ENCODE measurements around the gene CCP110. TPM values are rescaled to one million over a fixed set of nuclear protein-coding genes. Genes with fewer than 3 reads are reported as not detected.

CCP110 gene
- total RNA-seq, 1 donor from 2014 or later: 14.7 TPM

DNA sequence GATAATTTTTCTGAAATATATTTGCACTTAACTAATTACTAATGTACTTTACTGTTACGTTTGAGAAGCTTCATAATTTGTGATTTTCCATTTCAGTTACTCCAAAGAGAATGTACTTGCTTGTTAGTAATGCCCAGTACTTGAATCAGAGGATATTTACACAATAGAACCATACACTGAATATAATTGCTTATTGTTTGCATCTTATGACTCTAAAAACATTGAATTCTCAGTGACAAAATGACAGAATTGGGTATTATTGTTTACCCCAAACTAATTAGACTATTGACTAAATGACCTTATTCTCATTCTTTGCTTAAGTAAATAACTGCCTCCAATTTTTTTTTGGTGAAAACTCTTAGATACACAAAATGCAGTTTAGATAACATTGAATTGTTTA, 8.9 kb downstream of the CCP110 start:
- H3K27ac ChIP-seq (ENCODE audit: low read depth, low read length): no peak overlapping the region
- H3K4me1 Mint-ChIP-seq (ENCODE audit: low read depth, unreplicated experiment): peaks cover 3% of the 10 kb centered on the region
- no peaks in the 10 kb centered on the region for H3K4me1 ChIP-seq (ENCODE audit: insufficient read depth, low read length)
- TF ChIP-seq CTCF (IDR thresholded peaks at IDR 0.05; ENCODE audit: insufficient read depth, low read depth, low read length) (no peak), EZH2 (IDR thresholded peaks at IDR 0.05; ENCODE audit: insufficient read depth, low read length) (no peak)
- H4K20me1 ChIP-seq (ENCODE audit: insufficient read depth, low read length): no peaks in the 10 kb centered on the region
- no peaks in the 10 kb centered on the region for H3K9me3 Mint-ChIP-seq (ENCODE audit: unreplicated experiment)
- no peaks in the 10 kb centered on the region for H3K27me3 Mint-ChIP-seq (ENCODE audit: low read depth, unreplicated experiment)
- H3K79me2 ChIP-seq (ENCODE audit: insufficient read depth, low read length): no peaks in the 10 kb centered on the region
- no peaks in the 10 kb centered on the region for H3K9me3 ChIP-seq (ENCODE audit: insufficient read depth, low read depth, low read length)
- H3K36me3 Mint-ChIP-seq (ENCODE audit: low read depth, unreplicated experiment): peaks cover 9% of the 10 kb centered on the region
- H2AFZ ChIP-seq (ENCODE audit: low read depth, low read length): no peak overlapping the region
- FAIRE-seq (no peak), DNase-seq (ENCODE audit: low read depth) (no peak)
- no peak overlapping the region for H3K27ac Mint-ChIP-seq (ENCODE audit: unreplicated experiment)
- no peak overlapping the region for H3K9ac ChIP-seq (ENCODE audit: low read length)
- H3K36me3 ChIP-seq (ENCODE audit: insufficient read depth, low read length): no peaks in the 10 kb centered on the region
- no peak overlapping the region for H3K4me3 Mint-ChIP-seq (ENCODE audit: unreplicated experiment)
- H3K4me2 ChIP-seq (ENCODE audit: low read length): no peak overlapping the region
- no peak overlapping the region for H3K4me3 ChIP-seq (ENCODE audit: insufficient read depth, low read depth, low read length)
- no peaks in the 10 kb centered on the region for H3K27me3 ChIP-seq (ENCODE audit: insufficient read depth, low read length)

DNA sequence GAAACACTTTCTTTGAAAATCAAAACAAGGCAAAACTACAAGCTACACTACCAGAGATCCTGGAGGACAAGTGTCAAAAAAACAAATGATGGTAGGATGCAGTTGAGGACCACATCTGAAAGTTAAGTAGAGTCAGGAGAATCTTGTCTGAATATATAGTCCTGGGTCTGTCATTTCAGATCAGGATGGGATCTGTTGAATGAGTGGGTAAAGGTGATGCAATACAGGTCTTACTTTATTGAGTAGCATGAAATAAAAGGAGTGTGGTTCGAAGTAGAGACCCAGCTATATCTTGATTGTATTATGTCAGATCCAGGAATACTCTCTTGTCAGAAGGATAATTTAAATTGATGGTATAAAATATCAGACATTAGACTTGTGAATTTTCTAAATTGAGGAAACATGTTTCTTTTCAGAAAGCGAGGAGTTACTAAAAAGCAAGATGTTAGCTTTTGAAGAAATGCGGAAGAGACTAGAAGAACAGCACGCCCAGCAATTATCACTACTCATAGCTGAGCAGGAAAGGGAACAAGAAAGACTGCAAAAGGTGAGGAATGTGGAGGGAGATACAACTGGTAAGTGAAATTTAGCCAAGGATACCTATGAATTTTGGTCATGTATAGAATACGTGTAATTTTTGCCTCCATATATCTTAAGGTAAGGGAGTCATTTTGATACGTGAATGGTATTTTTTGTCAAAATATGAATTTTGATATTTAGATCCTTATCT, 16.7 kb downstream of the CCP110 start:
- H3K36me3 ChIP-seq (ENCODE audit: insufficient read depth, low read length): peaks cover 6% of the 10 kb centered on the region
- peaks cover 22% of the 10 kb centered on the region for H3K36me3 Mint-ChIP-seq (ENCODE audit: low read depth, unreplicated experiment)

More for the DNA sequence above, 16.7 kb downstream of the CCP110 start:
- no peak overlapping the region for H3K4me2 ChIP-seq (ENCODE audit: low read length)
- H3K27me3 ChIP-seq (ENCODE audit: insufficient read depth, low read length): no peaks in the 10 kb centered on the region
- H3K79me2 ChIP-seq (ENCODE audit: insufficient read depth, low read length): no peaks in the 10 kb centered on the region
- H3K27me3 Mint-ChIP-seq (ENCODE audit: low read depth, unreplicated experiment): no peaks in the 10 kb centered on the region
- FAIRE-seq (no peak), DNase-seq (ENCODE audit: low read depth) (no peak)
- H3K4me3 Mint-ChIP-seq (ENCODE audit: unreplicated experiment): no peak overlapping the region
- no peak overlapping the region for H3K27ac Mint-ChIP-seq (ENCODE audit: unreplicated experiment)
- no peak overlapping the region for H3K4me3 ChIP-seq (ENCODE audit: insufficient read depth, low read depth, low read length)
- no peaks in the 10 kb centered on the region for H3K9me3 ChIP-seq (ENCODE audit: insufficient read depth, low read depth, low read length)
- no peak overlapping the region for H3K27ac ChIP-seq (ENCODE audit: low read depth, low read length)
- H3K9me3 Mint-ChIP-seq (ENCODE audit: unreplicated experiment): peaks cover 2% of the 10 kb centered on the region
- no peak overlapping the region for H2AFZ ChIP-seq (ENCODE audit: low read depth, low read length)
- H3K4me1 ChIP-seq (ENCODE audit: insufficient read depth, low read length): no peaks in the 10 kb centered on the region
- no peak for TF ChIP-seq EZH2 (IDR thresholded peaks at IDR 0.05; ENCODE audit: insufficient read depth, low read length)
- no peak for TF ChIP-seq CTCF (IDR thresholded peaks at IDR 0.05; ENCODE audit: insufficient read depth, low read depth, low read length)
- no peak overlapping the region for H3K9ac ChIP-seq (ENCODE audit: low read length)
- H4K20me1 ChIP-seq (ENCODE audit: insufficient read depth, low read length): no peaks in the 10 kb centered on the region
- H3K4me1 Mint-ChIP-seq (ENCODE audit: low read depth, unreplicated experiment): no peaks in the 10 kb centered on the region
